ENCODE measurements around the gene MYOT. TPM values are rescaled to one million over a fixed set of nuclear protein-coding genes. Genes with fewer than 3 reads are reported as not detected.

MYOT gene
- total RNA-seq (not detected), total RNA-seq (0 reads per million in 2 donors)

GRCh38 chr5:137867664-137868063 lies at the start of gene MYOT:
Gene MYOT (plus strand): TSS chr5:137867860. CDS start chr5:137870652, 2,792 bp downstream.
- no peak within 1 kb of the TSS for H3K27ac Mint-ChIP-seq
- no peaks in the 10 kb centered on the region for H3K36me3 Mint-ChIP-seq (ENCODE audit: low read depth)
- H3K4me3 Mint-ChIP-seq, result no peak within 1 kb of the TSS
- H3K27me3 Mint-ChIP-seq, result peaks cover 9% of the 10 kb centered on the region
- peaks cover 2% of the 10 kb centered on the region for H3K4me1 Mint-ChIP-seq
- ATAC-seq, result no peak
- H3K9me3 ChIP-seq (ENCODE audit: control insufficient read depth, low read length, poor library complexity, severe bottlenecking), result no peaks in the 10 kb centered on the region
- DNase-seq, result no peak

GRCh38 chr5:137819766-137820165 lies 47.9 kb upstream of the MYOT start:
- no peak overlapping the region for H3K4me3 Mint-ChIP-seq
- H3K27me3 Mint-ChIP-seq, result peaks cover 5% of the 10 kb centered on the region
- H3K9me3 ChIP-seq (ENCODE audit: control insufficient read depth, low read length, poor library complexity, severe bottlenecking), result no peaks in the 10 kb centered on the region
- H3K36me3 Mint-ChIP-seq (ENCODE audit: low read depth), result no peaks in the 10 kb centered on the region
- no peak for DNase-seq
- no peaks in the 10 kb centered on the region for H3K4me1 Mint-ChIP-seq
- H3K27ac Mint-ChIP-seq, result no peak overlapping the region
- ATAC-seq, result no peak

- Mint-ChIP-seq H3K4me3 (no peak overlapping the region), H3K36me3 (ENCODE audit: low read depth) (no peaks in the 10 kb centered on the region), H3K27me3 (peaks cover 5% of the 10 kb centered on the region), H3K4me1 (no peaks in the 10 kb centered on the region), H3K27ac (no peak overlapping the region)
- ATAC-seq, result no peak
- no peak for DNase-seq
- H3K9me3 ChIP-seq (ENCODE audit: control insufficient read depth, low read length, poor library complexity, severe bottlenecking), result no peaks in the 10 kb centered on the region
Observed at GRCh38 chr5:137822158-137822764, 45.4 kb upstream of the MYOT start.

- no peaks in the 10 kb centered on the region for H3K36me3 Mint-ChIP-seq (ENCODE audit: low read depth)
- no peak overlapping the region for H3K27ac Mint-ChIP-seq
- ATAC-seq (no peak), DNase-seq (no peak)
- no peak overlapping the region for H3K4me3 Mint-ChIP-seq
- H3K9me3 ChIP-seq (ENCODE audit: control insufficient read depth, low read length, poor library complexity, severe bottlenecking), result no peaks in the 10 kb centered on the region
- peaks cover 5% of the 10 kb centered on the region for H3K27me3 Mint-ChIP-seq
- H3K4me1 Mint-ChIP-seq, result no peaks in the 10 kb centered on the region
Observed at GRCh38 chr5:137822984-137823383, 44.7 kb upstream of the MYOT start.

GRCh38 chr5:137825165-137825564 lies 42.5 kb upstream of the MYOT start:
- Mint-ChIP-seq H3K27me3 (peaks cover 5% of the 10 kb centered on the region), H3K4me1 (no peaks in the 10 kb centered on the region), H3K27ac (no peak overlapping the region), H3K4me3 (no peak overlapping the region), H3K36me3 (ENCODE audit: low read depth) (peaks cover 4% of the 10 kb centered on the region)
- DNase-seq (no peak), ATAC-seq (no peak)
- H3K9me3 ChIP-seq (ENCODE audit: control insufficient read depth, low read length, poor library complexity, severe bottlenecking), result no peaks in the 10 kb centered on the region

- no peaks in the 10 kb centered on the region for H3K4me1 Mint-ChIP-seq
- no peak overlapping the region for H3K4me3 Mint-ChIP-seq
- no peaks in the 10 kb centered on the region for H3K9me3 ChIP-seq (ENCODE audit: control insufficient read depth, low read length, poor library complexity, severe bottlenecking)
- H3K27ac Mint-ChIP-seq, result no peak overlapping the region
- ATAC-seq (no peak), DNase-seq (no peak)
- peaks cover 4% of the 10 kb centered on the region for H3K36me3 Mint-ChIP-seq (ENCODE audit: low read depth)
- peaks cover 5% of the 10 kb centered on the region for H3K27me3 Mint-ChIP-seq
Observed at GRCh38 chr5:137826067-137826466, 41.6 kb upstream of the MYOT start.

GRCh38 chr5:137828180-137828579 lies 39.5 kb upstream of the MYOT start:
- no peaks in the 10 kb centered on the region for H3K27me3 Mint-ChIP-seq
- H3K27ac Mint-ChIP-seq, result no peak overlapping the region
- no peak overlapping the region for H3K4me3 Mint-ChIP-seq
- no peaks in the 10 kb centered on the region for H3K9me3 ChIP-seq (ENCODE audit: control insufficient read depth, low read length, poor library complexity, severe bottlenecking)
- H3K36me3 Mint-ChIP-seq (ENCODE audit: low read depth), result peaks cover 4% of the 10 kb centered on the region
- ATAC-seq (no peak), DNase-seq (no peak)
- no peaks in the 10 kb centered on the region for H3K4me1 Mint-ChIP-seq

GRCh38 chr5:137828664-137829063 lies 39.0 kb upstream of the MYOT start:
- Mint-ChIP-seq H3K4me1 (no peaks in the 10 kb centered on the region), H3K27me3 (no peaks in the 10 kb centered on the region), H3K27ac (no peak overlapping the region), H3K36me3 (ENCODE audit: low read depth) (peaks cover 4% of the 10 kb centered on the region), H3K4me3 (no peak overlapping the region)
- no peaks in the 10 kb centered on the region for H3K9me3 ChIP-seq (ENCODE audit: control insufficient read depth, low read length, poor library complexity, severe bottlenecking)
- ATAC-seq (no peak), DNase-seq (no peak)

- Mint-ChIP-seq H3K4me1 (no peaks in the 10 kb centered on the region), H3K27ac (no peak overlapping the region), H3K4me3 (no peak overlapping the region), H3K36me3 (ENCODE audit: low read depth) (peaks cover 4% of the 10 kb centered on the region), H3K27me3 (no peaks in the 10 kb centered on the region)
- no peaks in the 10 kb centered on the region for H3K9me3 ChIP-seq (ENCODE audit: control insufficient read depth, low read length, poor library complexity, severe bottlenecking)
- DNase-seq (no peak), ATAC-seq (no peak)
Observed at GRCh38 chr5:137831105-137831504, 36.6 kb upstream of the MYOT start.

- Mint-ChIP-seq H3K4me3 (no peak overlapping the region), H3K4me1 (no peaks in the 10 kb centered on the region)
- no peak for DNase-seq
Observed at GRCh38 chr5:137831526-137831925, 36.1 kb upstream of the MYOT start.

GRCh38 chr5:137832416-137832815 lies 35.2 kb upstream of the MYOT start:
- no peaks in the 10 kb centered on the region for H3K4me1 Mint-ChIP-seq
- no peak for ATAC-seq

More at GRCh38 chr5:137831526-137831925, 36.1 kb upstream of the MYOT start:
- H3K27me3 Mint-ChIP-seq, result no peaks in the 10 kb centered on the region
- H3K36me3 Mint-ChIP-seq (ENCODE audit: low read depth), result peaks cover 4% of the 10 kb centered on the region
- ATAC-seq, result no peak
- H3K9me3 ChIP-seq (ENCODE audit: control insufficient read depth, low read length, poor library complexity, severe bottlenecking), result no peaks in the 10 kb centered on the region
- H3K27ac Mint-ChIP-seq, result no peak overlapping the region

GRCh38 chr5:137833463-137833862 lies 34.2 kb upstream of the MYOT start:
- Mint-ChIP-seq H3K36me3 (ENCODE audit: low read depth) (peaks cover 4% of the 10 kb centered on the region), H3K27me3 (no peaks in the 10 kb centered on the region), H3K4me1 (no peaks in the 10 kb centered on the region), H3K4me3 (no peak overlapping the region), H3K27ac (no peak overlapping the region)
- DNase-seq (no peak), ATAC-seq (no peak)
- H3K9me3 ChIP-seq (ENCODE audit: control insufficient read depth, low read length, poor library complexity, severe bottlenecking), result no peaks in the 10 kb centered on the region

More at GRCh38 chr5:137832416-137832815, 35.2 kb upstream of the MYOT start:
- H3K27ac Mint-ChIP-seq, result no peak overlapping the region
- H3K4me3 Mint-ChIP-seq, result no peak overlapping the region
- peaks cover 4% of the 10 kb centered on the region for H3K36me3 Mint-ChIP-seq (ENCODE audit: low read depth)
- DNase-seq, result no peak
- no peaks in the 10 kb centered on the region for H3K9me3 ChIP-seq (ENCODE audit: control insufficient read depth, low read length, poor library complexity, severe bottlenecking)
- no peaks in the 10 kb centered on the region for H3K27me3 Mint-ChIP-seq

- H3K27me3 Mint-ChIP-seq, result no peaks in the 10 kb centered on the region
- no peaks in the 10 kb centered on the region for H3K9me3 ChIP-seq (ENCODE audit: control insufficient read depth, low read length, poor library complexity, severe bottlenecking)
- ATAC-seq, result no peak
- H3K27ac Mint-ChIP-seq, result no peak overlapping the region
- no peaks in the 10 kb centered on the region for H3K4me1 Mint-ChIP-seq
- DNase-seq, result no peak
- H3K4me3 Mint-ChIP-seq, result no peak overlapping the region
- H3K36me3 Mint-ChIP-seq (ENCODE audit: low read depth), result no peaks in the 10 kb centered on the region
Observed at GRCh38 chr5:137834498-137835049, 33.1 kb upstream of the MYOT start.

- Mint-ChIP-seq H3K27ac (no peak overlapping the region), H3K36me3 (ENCODE audit: low read depth) (no peaks in the 10 kb centered on the region), H3K27me3 (peaks cover 10% of the 10 kb centered on the region), H3K4me1 (peaks cover 5% of the 10 kb centered on the region), H3K4me3 (no peak overlapping the region)
- no peaks in the 10 kb centered on the region for H3K9me3 ChIP-seq (ENCODE audit: control insufficient read depth, low read length, poor library complexity, severe bottlenecking)
- no peak for ATAC-seq
- DNase-seq, result no peak
Observed at GRCh38 chr5:137836298-137836697, 31.4 kb upstream of the MYOT start.
